GM18526 (cell line): ENCODE measurements around the gene TACR1.

Experiments
- POLR2A ChIP-seq: IDR thresholded peaks from 3 replicates; pipeline ENCODE4 v1.6.1; 2011; ENCODE audit not compliant: insufficient read length; ENCODE audit errors: extremely low read depth

Gene TACR1

GRCh38 chr2:75025633-75026380 lies 173.5 kb downstream of the TACR1 start:
- TF ChIP-seq POLR2A = no peak

DNA sequence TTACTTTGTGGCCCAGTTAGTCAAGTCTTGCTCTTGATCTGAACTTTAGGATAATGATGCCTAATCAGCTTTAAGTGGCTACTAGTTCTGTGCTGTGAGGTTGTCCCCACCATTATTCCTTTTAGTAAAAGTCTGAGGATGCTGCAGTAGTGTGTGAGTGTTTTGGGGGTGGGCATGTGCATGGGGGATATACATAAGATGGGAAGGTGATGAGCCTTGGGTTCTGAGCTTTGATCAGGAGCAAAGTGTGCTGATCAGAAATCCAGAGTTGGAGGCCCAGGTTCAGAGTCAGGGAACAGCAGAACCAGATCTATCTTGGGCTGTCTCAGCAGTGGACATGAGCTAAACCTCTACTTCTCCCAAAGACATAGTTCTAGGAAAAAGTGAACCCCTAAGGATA lies 174.1 kb downstream of the TACR1 start:
- TF ChIP-seq POLR2A = no peak

DNA sequence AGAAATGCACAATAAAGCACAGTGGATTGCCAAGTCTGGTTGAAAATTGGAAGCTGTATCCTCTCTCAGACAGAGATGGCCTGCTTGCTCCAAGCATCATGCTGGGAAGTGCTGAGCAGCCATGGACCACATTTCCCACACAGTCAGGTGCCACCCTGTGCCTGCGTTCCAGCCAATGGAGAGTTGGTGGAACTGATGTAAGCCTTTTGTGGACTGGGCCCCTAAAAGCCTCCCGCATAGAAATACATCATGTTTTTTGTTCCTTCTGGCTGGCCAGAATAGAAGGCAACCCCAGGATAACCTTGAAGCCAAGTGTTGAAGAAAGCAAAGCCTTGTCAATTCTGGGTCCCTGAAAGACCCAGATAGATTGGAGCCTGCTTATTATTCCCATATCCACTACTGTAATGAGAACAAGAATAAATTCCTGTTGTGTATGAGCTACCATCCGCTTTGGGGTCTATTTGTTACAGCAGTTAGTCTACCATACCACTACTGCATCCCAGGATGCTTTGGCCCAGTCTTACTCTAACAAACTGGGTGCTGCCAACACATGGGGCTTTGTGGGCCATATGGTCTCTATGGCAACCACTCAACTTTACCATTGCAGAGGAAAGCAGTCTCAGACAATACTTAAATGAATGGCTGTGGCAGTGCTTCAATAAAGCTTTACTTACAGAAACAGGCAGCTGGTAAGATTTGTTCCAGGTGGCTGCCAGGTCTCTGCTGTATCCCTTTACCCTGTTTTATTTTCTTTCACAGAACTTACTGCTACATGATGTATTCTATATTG lies 175.5 kb downstream of the TACR1 start:
- no peak for TF ChIP-seq POLR2A

DNA sequence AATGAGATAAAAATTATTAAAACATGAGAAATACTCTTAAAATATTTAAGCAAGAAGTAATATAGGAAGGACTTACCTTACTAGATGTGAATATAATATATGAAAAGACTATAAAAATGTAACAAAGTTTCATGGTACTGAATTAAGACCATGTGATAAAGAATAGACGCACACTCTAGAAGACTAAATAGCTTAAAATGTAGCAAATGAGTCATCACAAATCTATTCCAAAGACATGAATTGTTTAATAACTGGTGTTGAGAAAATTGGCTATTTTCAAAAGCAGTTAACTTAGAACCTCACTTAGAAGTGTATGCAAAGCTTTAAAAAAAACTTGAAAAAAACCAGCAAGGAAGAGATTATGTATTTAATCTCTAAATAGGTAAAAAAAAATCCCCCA lies 176.8 kb downstream of the TACR1 start:
- no peak for TF ChIP-seq POLR2A

GRCh38 chr2:75021672-75022071 lies 177.6 kb downstream of the TACR1 start:
- no peak for TF ChIP-seq POLR2A

DNA sequence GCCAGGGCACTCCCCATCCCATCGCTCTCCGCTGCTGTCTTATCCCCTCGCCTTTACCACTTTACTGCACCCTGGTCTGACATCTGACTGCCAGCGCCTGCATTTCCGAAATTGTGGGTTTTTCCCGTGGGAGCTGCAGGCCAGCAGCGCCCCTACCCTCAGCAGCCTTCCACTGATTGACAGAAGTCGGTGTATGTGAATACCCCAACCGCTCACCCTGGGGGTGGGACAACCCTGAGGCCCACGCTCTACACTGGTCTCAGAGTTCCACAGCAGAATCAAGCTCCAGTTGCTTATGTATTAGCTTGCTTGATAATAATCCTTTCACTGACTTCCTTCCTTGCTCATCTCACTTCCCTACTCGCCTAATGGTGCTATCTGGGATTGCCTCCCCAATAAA lies 178.8 kb downstream of the TACR1 start:
- no peak for TF ChIP-seq POLR2A

DNA sequence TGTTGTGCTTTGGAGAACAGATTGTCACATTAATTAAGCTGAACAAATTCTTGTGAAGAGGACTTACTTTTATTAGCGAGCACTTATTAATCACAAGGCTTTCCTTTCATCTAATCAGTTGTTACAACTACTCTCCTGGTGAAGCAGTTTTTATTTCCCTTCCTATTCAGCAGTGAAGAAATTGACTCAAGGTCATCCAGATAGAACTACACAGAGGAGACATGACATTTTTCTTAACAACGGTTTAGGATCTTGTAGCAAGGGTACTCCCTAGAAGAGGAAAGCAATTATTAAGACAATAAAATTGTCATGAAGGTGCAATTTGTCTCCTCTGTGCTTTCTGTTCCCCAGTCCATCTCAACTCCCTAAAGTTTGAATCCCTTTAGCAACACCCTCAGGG lies 179.5 kb downstream of the TACR1 start:
- no peak for TF ChIP-seq POLR2A

DNA sequence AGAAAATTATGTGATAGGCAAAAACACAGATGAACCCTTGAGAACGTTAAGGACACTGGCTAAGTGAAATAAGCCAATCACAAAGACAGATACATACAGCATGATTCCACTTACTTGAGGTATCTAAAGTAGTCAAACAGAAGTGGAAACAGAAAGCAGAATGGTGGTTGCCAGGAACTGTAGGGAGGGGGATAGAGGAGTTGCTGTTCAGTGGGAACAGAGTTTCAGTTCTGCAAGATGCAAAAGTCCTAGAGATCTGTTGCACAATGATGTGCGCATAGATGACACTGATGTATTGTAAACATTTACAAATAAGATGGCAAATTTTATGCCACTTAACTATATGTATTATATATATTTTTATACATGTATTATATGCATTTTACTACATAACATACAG lies 181.2 kb downstream of the TACR1 start:
- no peak for TF ChIP-seq POLR2A

DNA sequence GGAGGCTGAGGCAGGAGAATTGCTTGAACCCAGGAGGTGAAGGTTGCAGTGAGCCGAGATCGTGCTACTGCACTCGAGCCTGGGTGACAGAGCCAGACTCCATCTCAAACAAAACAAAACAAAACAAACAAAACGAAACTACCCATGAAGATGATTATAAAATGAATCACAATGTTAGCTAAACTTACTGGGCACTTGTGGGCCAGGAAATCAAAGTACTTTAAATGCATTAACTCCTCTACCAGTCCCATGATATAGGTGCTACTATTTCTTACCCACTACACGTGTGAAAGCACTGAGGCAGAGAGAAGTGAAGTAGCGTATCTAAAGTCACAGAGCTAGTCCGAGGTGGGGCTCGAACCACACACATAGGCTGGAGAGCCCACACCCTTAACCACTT lies 187.2 kb downstream of the TACR1 start:
- no peak for TF ChIP-seq POLR2A

GRCh38 chr2:75010571-75010970 lies 188.7 kb downstream of the TACR1 start:
- TF ChIP-seq POLR2A = no peak

- TF ChIP-seq POLR2A = no peak
Measured at GRCh38 chr2:75007819-75008218, 191.5 kb downstream of the TACR1 start.

DNA sequence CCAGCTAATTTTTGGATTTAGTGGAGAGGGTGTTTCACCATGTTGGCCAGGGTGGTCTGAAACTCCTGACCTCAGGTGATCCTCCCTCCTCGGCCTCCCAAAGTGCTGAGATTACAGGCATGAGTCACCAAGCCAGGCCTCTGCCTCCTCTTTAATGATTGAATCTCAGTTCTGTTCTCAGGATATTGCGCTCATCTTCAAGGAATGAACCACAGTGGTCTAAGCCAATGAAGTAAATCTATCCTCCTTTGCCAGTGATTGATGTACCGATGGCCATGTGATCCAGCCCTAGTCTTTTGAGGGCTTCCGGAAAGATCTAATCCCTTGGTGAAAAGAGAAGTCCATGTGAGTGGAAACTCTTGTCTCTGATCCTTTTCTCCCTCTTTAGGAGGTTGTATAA lies 192.3 kb downstream of the TACR1 start:
- TF ChIP-seq POLR2A = no peak

- no peak for TF ChIP-seq POLR2A
Measured at GRCh38 chr2:75006041-75006440, 193.3 kb downstream of the TACR1 start.

DNA sequence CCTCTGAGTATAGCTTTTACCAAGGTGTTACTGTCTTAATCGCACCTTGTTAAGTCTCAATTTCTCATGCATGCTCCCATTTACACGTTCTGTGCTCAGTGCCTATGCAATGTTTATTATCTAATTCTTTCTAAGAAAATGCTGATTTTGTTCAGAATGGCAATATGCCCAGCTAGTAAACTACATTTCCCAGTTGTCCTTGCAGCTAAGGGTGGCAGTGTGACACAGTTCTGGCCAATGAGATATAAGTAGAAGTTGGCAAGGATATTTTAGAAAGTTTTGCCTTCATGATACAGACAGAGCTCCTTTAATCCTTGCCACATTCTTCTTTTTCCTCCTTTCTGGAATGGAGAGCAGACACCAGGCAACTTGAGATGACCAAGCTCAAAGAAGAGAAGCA lies 195.5 kb downstream of the TACR1 start:
- no peak for TF ChIP-seq POLR2A

GRCh38 chr2:75003276-75003675 lies 196.0 kb downstream of the TACR1 start:
- TF ChIP-seq POLR2A = no peak

- no peak for TF ChIP-seq POLR2A
Measured at GRCh38 chr2:75002007-75002406, 197.3 kb downstream of the TACR1 start.

GRCh38 chr2:74999468-74999867 lies 199.9 kb downstream of the TACR1 start:
- no peak for TF ChIP-seq POLR2A
